AG04449 (cell line): Measurements from ENCODE around the gene FRMD4A.

Experiments
- CTCF ChIA-PET: fragments of 350-600 bp; formaldehyde crosslinking; extraction: SDS; loops from one replicate; lab custom pipeline; 2021; ENCODE audit warnings: antibody characterized with exemption; lab: Yijun Ruan, JAX
- POLR2A ChIA-PET: fragments of 400-600, 350-600 bp; formaldehyde crosslinking; extraction: SDS; loops from one replicate; lab custom pipeline; 2020; ENCODE audit warnings: antibody characterized with exemption, inconsistent platforms; lab: Yijun Ruan, JAX
- DNase-seq: peaks from one replicate; pipeline ENCODE4 v3.0.0-alpha.2; 2010; ENCODE audit warnings: low read depth, low spot score
- H3K4me3 ChIP-seq: 2 replicates; pipeline ENCODE4 v1.5.1; 2011; ENCODE audit warnings: low read depth, mild to moderate bottlenecking, control low read depth, low read length
- TF ChIP-seq, protein P1 (sequence below): IDR thresholded peaks from one replicate; pipeline ENCODE4 v1.5.1; 2011; ENCODE audit warnings: mild to moderate bottlenecking, moderate library complexity, low read length, control low read depth, inconsistent platforms; ENCODE audit not compliant: insufficient read depth; ENCODE audit errors: missing control alignments

The FRMD4A gene

DNA sequence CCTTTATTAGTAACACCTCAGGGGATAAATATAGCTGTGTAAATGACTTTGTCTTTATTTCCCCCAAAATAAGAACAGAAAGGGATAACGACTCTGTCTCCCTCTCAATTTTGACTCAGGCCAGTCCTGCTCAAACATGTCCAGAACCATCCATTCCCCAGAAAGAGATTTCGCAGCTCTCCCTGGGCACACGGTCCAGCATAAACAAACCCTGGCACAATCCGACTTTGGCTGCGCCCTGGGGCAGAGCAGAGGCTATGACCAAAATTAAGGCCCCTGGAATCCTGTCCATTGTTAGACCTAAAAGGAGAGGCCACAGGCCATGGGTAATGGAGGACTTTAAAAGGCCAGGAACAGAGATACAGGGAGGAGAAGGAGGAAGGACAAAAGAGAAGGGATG, 644.8 kb downstream of the FRMD4A start:
- H3K4me3 ChIP-seq: no peak overlapping the region
- DNase-seq: no peak
- TF ChIP-seq, protein P1, sequence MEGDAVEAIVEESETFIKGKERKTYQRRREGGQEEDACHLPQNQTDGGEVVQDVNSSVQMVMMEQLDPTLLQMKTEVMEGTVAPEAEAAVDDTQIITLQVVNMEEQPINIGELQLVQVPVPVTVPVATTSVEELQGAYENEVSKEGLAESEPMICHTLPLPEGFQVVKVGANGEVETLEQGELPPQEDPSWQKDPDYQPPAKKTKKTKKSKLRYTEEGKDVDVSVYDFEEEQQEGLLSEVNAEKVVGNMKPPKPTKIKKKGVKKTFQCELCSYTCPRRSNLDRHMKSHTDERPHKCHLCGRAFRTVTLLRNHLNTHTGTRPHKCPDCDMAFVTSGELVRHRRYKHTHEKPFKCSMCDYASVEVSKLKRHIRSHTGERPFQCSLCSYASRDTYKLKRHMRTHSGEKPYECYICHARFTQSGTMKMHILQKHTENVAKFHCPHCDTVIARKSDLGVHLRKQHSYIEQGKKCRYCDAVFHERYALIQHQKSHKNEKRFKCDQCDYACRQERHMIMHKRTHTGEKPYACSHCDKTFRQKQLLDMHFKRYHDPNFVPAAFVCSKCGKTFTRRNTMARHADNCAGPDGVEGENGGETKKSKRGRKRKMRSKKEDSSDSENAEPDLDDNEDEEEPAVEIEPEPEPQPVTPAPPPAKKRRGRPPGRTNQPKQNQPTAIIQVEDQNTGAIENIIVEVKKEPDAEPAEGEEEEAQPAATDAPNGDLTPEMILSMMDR: no peak
- POLR2A ChIA-PET: no interaction called here
- CTCF ChIA-PET: interaction anchor here (0.6 to 2.5 kb wide), 5 partner anchors 15 to 91 kb away, joined by 3 to 9 read pairs (median 3); no protein-coding TSS in a partner anchor

DNA sequence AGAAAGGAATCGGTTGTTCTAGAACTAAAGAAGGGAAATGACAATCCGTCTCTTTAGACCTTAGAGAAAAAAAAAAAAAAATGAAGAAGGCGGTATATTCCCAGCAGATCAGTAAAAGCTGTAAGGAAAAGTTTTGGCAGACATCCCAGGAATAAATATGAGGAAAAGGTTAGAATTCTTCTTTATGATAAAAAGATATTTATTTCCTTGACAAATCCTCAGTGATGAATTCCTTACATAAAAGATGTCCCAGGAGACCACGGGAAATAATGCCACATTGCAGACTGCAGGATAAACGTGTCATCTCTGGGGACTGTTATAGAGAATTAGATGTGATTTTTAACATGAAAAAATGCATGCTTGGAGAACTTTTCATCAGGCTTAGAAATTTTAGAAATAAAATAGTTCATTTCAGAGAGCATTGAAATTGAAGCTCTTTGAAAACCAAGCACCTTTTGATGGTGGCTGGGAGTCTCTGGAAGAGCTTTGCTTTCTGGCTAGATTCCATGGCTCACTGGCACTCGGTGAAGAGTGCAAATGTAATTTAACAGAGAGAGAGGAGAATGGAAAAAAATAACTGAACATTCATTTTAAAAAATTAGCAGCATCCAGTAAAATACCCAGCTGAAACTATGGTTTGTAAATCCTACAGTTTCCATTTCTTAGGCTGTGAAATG, 645.8 kb downstream of the FRMD4A start:
- DNase-seq: no peak
- TF ChIP-seq, protein P1: no peak
- H3K4me3 ChIP-seq: peak overlapping the region; percentile 24; the same call in 1 of the 2 replicates
- POLR2A ChIA-PET: no interaction called here
- CTCF ChIA-PET: interaction anchor here (1.3 to 2.5 kb wide), 4 partner anchors 9 to 92 kb away, joined by 3 to 9 read pairs (median 6); no protein-coding TSS in a partner anchor

DNA sequence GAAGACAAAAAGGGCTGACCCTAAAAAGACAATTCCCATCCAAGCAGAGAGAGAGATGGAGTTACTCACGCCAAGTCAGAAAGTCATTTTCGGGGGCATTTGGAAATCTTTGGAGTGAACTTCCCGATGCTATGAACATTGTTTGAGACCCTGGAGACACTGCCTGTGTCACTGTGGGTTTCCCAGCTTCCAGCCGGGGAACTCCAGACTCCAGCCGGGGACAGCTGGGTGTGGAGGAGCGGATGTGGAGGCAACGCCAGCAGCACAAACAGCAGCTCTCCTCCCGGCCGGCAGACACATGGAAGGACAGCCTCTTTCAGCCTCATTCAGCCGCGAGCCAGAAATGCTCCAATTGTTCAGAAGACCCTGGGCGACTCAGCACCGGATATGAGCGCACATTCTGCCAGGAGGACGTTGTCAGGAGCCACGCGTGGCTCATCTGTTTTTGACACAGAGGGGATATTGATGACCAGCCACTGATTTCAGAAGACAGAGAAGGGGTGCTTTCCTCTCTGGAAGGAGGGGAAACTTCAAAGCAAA, 646.4 kb downstream of the FRMD4A start:
- ChIA-PET POLR2A (interaction anchor here (0.5 to 1.3 kb wide), 2 partner anchors 23 to 91 kb away, joined by 3 read pairs; no protein-coding TSS in a partner anchor), CTCF (interaction anchor here (1.3 to 2.5 kb wide), 4 partner anchors 8 to 92 kb away, joined by 3 to 9 read pairs (median 6); no protein-coding TSS in a partner anchor)
- H3K4me3 ChIP-seq: peak overlapping the region; percentile 24; the same call in 1 of the 2 replicates
- no peak for DNase-seq
- TF ChIP-seq, protein P1: no peak

DNA sequence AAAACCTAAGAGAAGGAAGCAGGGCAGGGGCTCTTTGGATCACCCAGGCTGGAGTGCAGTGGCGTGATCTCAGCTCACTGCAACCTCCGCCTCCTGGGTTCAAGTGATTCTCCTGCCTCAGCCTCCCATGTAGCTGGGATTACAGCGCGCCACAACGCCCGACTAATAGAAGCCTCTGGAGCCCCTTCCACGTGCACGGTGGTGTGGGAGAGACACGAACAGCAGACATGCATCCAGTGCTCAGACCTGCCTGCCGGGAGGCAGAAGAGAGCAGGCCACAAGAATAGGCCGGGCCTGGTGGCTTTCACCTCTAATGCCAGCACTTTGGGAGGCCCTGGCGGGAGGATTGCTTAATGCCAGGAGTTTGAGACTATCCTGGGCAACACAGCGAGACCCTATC, 647.7 kb downstream of the FRMD4A start:
- ChIA-PET POLR2A (interaction anchor here (1.1 to 1.3 kb wide), 2 partner anchors 16 to 24 kb away, joined by 3 to 4 read pairs; no protein-coding TSS in a partner anchor), CTCF (interaction anchor here (1.2 to 1.8 kb wide), 2 partner anchors 23 to 94 kb away, joined by 3 to 5 read pairs; no protein-coding TSS in a partner anchor)
- H3K4me3 ChIP-seq: no peak overlapping the region
- TF ChIP-seq, protein P1: no peak
- no peak for DNase-seq

DNA sequence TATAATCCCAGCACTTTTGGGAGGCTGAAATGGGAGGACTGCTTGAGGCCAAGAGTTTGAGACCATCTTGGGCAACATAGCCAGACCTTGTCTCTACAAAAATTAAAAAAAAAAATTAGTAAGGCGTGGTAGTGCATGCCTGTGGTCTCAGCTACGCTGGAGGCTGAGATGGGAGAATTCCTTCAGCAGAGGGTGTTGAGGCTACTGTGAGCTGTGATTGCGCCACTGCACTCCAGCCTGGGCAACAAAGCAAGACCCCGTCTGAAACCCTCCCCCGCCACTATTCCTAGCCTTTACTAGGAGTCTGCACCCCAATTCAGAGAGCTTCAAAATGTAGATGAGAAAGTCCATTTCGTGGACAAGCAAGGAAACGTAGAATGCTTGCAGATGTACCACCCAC, 648.8 kb downstream of the FRMD4A start:
- DNase-seq: no peak
- ChIA-PET POLR2A (interaction anchor here (0.7 kb wide), 1 partner anchor 53 kb away, joined by 3 read pairs; no protein-coding TSS in a partner anchor), CTCF (interaction anchor here (0.7 to 1.8 kb wide), 7 partner anchors 8 to 95 kb away, joined by 3 to 5 read pairs (median 3); no protein-coding TSS in a partner anchor)
- TF ChIP-seq, protein P1: no peak
- no peak overlapping the region for H3K4me3 ChIP-seq

DNA sequence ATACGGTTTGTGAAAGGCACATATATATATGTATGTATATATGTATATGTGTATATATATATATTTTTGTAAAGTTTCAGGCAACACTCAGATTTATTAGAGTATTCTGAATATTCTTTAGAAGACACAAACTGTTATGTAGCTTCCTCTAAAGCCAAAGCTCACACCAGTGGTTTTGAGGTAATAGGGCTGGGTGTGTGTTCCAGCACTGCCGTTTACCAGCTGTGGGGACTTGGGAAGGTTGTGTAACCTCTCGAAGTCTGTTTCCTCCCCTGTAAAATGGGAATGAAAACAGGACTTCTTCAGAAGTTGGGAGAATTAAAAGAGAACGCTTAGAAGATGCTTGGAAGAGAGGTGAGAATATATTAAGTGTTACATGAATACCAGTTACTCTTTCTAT, 649.2 kb downstream of the FRMD4A start:
- POLR2A ChIA-PET: no interaction called here
- no peak for DNase-seq
- no peak overlapping the region for H3K4me3 ChIP-seq
- TF ChIP-seq, protein P1: no peak
- CTCF ChIA-PET: interaction anchor here (1.1 to 1.8 kb wide), 5 partner anchors 9 to 95 kb away, joined by 3 to 5 read pairs (median 4); no protein-coding TSS in a partner anchor
